GM18870 (cell line): ENCODE data around the gene ZBTB21.

Experiments
- ATAC-seq: cut with Tn5 transposase; IDR thresholded peaks from one replicate; pipeline ENCODE4 v1.9.1; 2021; ENCODE audit warnings: moderate library complexity; ENCODE audit not compliant: unreplicated experiment

The ZBTB21 gene

GRCh38 chr21:42009831-42010506 is at the start of gene ZBTB21:
Gene ZBTB21, minus strand, starts transcription at chr21:42010360. Its CDS starts 16,265 bp downstream, at chr21:41994095.
- ATAC-seq: peak; percentile 57

GRCh38 chr21:42059721-42060120 is 49.6 kb upstream of the ZBTB21 start:
- ATAC-seq: no peak

GRCh38 chr21:42059141-42059540 is 49.0 kb upstream of the ZBTB21 start:
- no peak for ATAC-seq

GRCh38 chr21:42058631-42059111 is 48.5 kb upstream of the ZBTB21 start:
- no peak for ATAC-seq

- no peak for ATAC-seq
Observed at GRCh38 chr21:42057851-42058437, 47.8 kb upstream of the ZBTB21 start.

- no peak for ATAC-seq
Observed at GRCh38 chr21:42056996-42057689, 47.0 kb upstream of the ZBTB21 start.

GRCh38 chr21:42056468-42056867 is 46.3 kb upstream of the ZBTB21 start:
- no peak for ATAC-seq

GRCh38 chr21:42055425-42055824 is 45.3 kb upstream of the ZBTB21 start:
- no peak for ATAC-seq

- ATAC-seq: no peak
Observed at GRCh38 chr21:42051788-42052187, 41.6 kb upstream of the ZBTB21 start.

- no peak for ATAC-seq
Observed at GRCh38 chr21:42049578-42050430, 39.6 kb upstream of the ZBTB21 start.

- ATAC-seq: no peak
Observed at GRCh38 chr21:42048870-42049577, 38.9 kb upstream of the ZBTB21 start.

- no peak for ATAC-seq
Observed at GRCh38 chr21:42047821-42048613, 37.9 kb upstream of the ZBTB21 start.

- no peak for ATAC-seq
Observed at GRCh38 chr21:42044871-42045495, 34.8 kb upstream of the ZBTB21 start.

- ATAC-seq: no peak
Observed at GRCh38 chr21:42043961-42044360, 33.8 kb upstream of the ZBTB21 start.

- no peak for ATAC-seq
Observed at GRCh38 chr21:42043201-42043895, 33.2 kb upstream of the ZBTB21 start.

GRCh38 chr21:42042651-42043050 is 32.5 kb upstream of the ZBTB21 start:
- ATAC-seq: no peak

- ATAC-seq: no peak
Observed at GRCh38 chr21:42041711-42042110, 31.6 kb upstream of the ZBTB21 start.

- ATAC-seq: no peak
Observed at GRCh38 chr21:42041246-42041645, 31.1 kb upstream of the ZBTB21 start.
